Measurements from ENCODE around the gene SYNGR3. TPM values are rescaled to one million over a fixed set of nuclear protein-coding genes. Genes with fewer than 3 reads are reported as not detected.
A peak's percentile ranks its signal among the peaks of the same experiment; 100 is the strongest.

Gene SYNGR3
- total and polyA plus RNA-seq, 2 of the 13 experiments (the other 11 are each of a cell fraction or from before 2014, with no cell fraction given) = 0.97 to 5.7 TPM

DNA sequence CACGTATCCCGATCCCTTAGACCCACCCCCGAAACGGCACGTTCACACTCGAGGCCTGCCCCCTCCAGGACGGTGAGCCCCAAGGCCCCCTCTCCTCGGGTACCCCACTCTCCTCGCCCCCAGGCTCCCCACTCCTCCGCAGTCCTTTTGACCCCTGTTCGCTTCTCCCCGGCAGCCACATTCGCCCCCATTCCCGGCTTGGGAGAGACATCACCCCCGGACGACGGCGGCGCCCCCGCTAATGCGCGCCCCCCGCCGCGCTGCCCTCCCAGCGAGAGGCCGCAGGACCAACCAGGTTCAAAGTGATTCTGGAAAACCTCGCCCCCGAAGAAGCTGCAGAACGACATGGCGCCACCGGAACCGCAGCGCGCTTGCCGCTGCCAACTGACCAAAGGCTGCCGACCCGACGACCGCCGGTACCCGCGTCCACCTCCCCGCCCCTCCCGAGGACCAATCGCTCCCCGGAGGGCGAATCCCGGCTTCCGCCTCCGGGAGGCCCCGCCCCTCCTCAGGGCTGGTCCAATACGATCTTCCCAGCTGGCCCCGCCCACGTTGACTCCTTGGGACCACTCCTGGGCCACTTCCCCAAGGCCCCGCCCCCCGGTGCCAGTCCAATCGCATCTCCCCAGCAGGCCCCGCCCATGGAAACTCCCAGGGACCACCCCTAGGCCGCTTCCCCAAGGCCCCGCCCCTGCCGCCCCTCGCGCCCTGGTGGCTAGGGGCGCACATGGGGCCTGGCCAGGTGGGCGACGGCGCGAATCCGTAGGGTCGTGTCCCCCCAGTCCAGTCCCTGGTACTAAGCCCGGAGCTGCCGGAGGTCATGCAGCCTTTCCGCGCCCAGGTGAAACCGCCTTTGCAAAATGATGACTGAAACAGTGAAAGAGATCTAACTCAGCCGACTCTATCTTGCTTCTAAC, 46.7 kb upstream of the SYNGR3 start, which contains the start of gene MSRB1 (continued):
- TF ChIP-seq, protein P1, sequence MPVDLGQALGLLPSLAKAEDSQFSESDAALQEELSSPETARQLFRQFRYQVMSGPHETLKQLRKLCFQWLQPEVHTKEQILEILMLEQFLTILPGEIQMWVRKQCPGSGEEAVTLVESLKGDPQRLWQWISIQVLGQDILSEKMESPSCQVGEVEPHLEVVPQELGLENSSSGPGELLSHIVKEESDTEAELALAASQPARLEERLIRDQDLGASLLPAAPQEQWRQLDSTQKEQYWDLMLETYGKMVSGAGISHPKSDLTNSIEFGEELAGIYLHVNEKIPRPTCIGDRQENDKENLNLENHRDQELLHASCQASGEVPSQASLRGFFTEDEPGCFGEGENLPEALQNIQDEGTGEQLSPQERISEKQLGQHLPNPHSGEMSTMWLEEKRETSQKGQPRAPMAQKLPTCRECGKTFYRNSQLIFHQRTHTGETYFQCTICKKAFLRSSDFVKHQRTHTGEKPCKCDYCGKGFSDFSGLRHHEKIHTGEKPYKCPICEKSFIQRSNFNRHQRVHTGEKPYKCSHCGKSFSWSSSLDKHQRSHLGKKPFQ (CRISPR knock-in tag; IDR thresholded peaks at IDR 0.05; ENCODE audit: insufficient replicate concordance) = peak; percentile 1
- TF ChIP-seq SATB2 (CRISPR knock-in tag; IDR thresholded peaks at IDR 0.05) (peak; percentile 26; the same call in 1 of the 2 replicates), NR1H2 (CRISPR knock-in tag; IDR thresholded peaks at IDR 0.05; ENCODE audit: borderline replicate concordance, low read depth) (no peak), RARG (CRISPR knock-in tag; IDR thresholded peaks at IDR 0.05; ENCODE audit: low read depth) (0 out of 2 replicates have a peak, but pooled peaks have one; percentile 30), ZNF33A (CRISPR knock-in tag; IDR thresholded peaks at IDR 0.05; ENCODE audit: borderline replicate concordance) (peak; percentile 85; the same call in 1 of the 2 replicates), ZNF530 (CRISPR knock-in tag; IDR thresholded peaks at IDR 0.05; ENCODE audit: low read depth) (no peak), SIX1 (CRISPR knock-in tag; IDR thresholded peaks at IDR 0.05; ENCODE audit: borderline replicate concordance) (no peak), NBN (conservative IDR thresholded peaks at IDR 0.05) (no peak), PHF21A (CRISPR knock-in tag; IDR thresholded peaks at IDR 0.05) (0 out of 2 replicates have a peak, but pooled peaks have one; percentile 33), ZNF644 (CRISPR knock-in tag; IDR thresholded peaks at IDR 0.05; ENCODE audit: low read depth) (no peak), RXRB (CRISPR knock-in tag; IDR thresholded peaks at IDR 0.05; ENCODE audit: borderline replicate concordance) (0 out of 2 replicates have a peak, but pooled peaks have one; percentile 17), ZNF720 (CRISPR knock-in tag; IDR thresholded peaks at IDR 0.05) (no peak), ZFP36L2 (CRISPR knock-in tag; IDR thresholded peaks at IDR 0.05) (0 out of 2 replicates have a peak, but pooled peaks have one; percentile 31), ZZZ3 (CRISPR knock-in tag; IDR thresholded peaks at IDR 0.05; ENCODE audit: borderline replicate concordance) (no peak), ZNF839 (CRISPR knock-in tag; IDR thresholded peaks at IDR 0.05; ENCODE audit: borderline replicate concordance) (no peak)
- TF ChIP-seq, protein P2, sequence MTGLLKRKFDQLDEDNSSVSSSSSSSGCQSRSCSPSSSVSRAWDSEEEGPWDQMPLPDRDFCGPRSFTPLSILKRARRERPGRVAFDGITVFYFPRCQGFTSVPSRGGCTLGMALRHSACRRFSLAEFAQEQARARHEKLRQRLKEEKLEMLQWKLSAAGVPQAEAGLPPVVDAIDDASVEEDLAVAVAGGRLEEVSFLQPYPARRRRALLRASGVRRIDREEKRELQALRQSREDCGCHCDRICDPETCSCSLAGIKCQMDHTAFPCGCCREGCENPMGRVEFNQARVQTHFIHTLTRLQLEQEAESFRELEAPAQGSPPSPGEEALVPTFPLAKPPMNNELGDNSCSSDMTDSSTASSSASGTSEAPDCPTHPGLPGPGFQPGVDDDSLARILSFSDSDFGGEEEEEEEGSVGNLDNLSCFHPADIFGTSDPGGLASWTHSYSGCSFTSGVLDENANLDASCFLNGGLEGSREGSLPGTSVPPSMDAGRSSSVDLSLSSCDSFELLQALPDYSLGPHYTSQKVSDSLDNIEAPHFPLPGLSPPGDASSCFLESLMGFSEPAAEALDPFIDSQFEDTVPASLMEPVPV (CRISPR knock-in tag; IDR thresholded peaks at IDR 0.05) = peak; percentile 77; the same call in 1 of the 2 replicates
- TF ChIP-seq, protein P3, sequence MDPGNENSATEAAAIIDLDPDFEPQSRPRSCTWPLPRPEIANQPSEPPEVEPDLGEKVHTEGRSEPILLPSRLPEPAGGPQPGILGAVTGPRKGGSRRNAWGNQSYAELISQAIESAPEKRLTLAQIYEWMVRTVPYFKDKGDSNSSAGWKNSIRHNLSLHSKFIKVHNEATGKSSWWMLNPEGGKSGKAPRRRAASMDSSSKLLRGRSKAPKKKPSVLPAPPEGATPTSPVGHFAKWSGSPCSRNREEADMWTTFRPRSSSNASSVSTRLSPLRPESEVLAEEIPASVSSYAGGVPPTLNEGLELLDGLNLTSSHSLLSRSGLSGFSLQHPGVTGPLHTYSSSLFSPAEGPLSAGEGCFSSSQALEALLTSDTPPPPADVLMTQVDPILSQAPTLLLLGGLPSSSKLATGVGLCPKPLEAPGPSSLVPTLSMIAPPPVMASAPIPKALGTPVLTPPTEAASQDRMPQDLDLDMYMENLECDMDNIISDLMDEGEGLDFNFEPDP (CRISPR knock-in tag; conservative IDR thresholded peaks at IDR 0.05) = no peak
- TF ChIP-seq, protein P4, sequence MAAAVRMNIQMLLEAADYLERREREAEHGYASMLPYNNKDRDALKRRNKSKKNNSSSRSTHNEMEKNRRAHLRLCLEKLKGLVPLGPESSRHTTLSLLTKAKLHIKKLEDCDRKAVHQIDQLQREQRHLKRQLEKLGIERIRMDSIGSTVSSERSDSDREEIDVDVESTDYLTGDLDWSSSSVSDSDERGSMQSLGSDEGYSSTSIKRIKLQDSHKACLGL (CRISPR knock-in tag; IDR thresholded peaks at IDR 0.05) = peak; percentile 92
- TF ChIP-seq, protein P5, sequence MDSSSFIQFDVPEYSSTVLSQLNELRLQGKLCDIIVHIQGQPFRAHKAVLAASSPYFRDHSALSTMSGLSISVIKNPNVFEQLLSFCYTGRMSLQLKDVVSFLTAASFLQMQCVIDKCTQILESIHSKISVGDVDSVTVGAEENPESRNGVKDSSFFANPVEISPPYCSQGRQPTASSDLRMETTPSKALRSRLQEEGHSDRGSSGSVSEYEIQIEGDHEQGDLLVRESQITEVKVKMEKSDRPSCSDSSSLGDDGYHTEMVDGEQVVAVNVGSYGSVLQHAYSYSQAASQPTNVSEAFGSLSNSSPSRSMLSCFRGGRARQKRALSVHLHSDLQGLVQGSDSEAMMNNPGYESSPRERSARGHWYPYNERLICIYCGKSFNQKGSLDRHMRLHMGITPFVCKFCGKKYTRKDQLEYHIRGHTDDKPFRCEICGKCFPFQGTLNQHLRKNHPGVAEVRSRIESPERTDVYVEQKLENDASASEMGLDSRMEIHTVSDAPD (CRISPR knock-in tag; IDR thresholded peaks at IDR 0.05) = 0 out of 2 replicates have a peak, but pooled peaks have one; percentile 29
- TF ChIP-seq, protein P6, sequence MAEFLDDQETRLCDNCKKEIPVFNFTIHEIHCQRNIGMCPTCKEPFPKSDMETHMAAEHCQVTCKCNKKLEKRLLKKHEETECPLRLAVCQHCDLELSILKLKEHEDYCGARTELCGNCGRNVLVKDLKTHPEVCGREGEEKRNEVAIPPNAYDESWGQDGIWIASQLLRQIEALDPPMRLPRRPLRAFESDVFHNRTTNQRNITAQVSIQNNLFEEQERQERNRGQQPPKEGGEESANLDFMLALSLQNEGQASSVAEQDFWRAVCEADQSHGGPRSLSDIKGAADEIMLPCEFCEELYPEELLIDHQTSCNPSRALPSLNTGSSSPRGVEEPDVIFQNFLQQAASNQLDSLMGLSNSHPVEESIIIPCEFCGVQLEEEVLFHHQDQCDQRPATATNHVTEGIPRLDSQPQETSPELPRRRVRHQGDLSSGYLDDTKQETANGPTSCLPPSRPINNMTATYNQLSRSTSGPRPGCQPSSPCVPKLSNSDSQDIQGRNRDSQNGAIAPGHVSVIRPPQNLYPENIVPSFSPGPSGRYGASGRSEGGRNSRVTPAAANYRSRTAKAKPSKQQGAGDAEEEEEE (CRISPR knock-in tag; IDR thresholded peaks at IDR 0.05; ENCODE audit: borderline replicate concordance) = no peak

Measured in HepG2 (cell line).